GM21723 (cell line): ENCODE results near the gene STPG1.
"Not testable (repeated sequence)": the region's sequence is repeated elsewhere in the genome, so short reads cannot be mapped to it uniquely, and the experiment has no call there.

ENCODE experiments used
- ATAC-seq: cut with Tn5 transposase; IDR thresholded peaks from one replicate; pipeline ENCODE4 v1.9.1; 2021; ENCODE audit warnings: mild to moderate bottlenecking, moderate library complexity; ENCODE audit not compliant: unreplicated experiment

Gene STPG1, protein sequence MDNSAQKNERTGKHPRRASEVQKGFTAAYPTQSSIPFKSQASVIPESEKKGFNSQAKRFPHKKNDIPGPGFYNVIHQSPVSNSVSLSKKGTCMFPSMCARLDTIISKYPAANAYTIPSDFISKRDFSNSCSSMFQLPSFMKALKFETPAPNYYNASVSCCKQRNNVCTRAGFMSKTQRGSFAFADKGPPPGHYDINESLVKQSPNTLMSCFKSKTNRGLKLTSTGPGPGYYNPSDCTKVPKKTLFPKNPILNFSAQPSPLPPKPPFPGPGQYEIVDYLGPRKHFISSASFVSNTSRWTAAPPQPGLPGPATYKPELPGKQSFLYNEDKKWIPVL

DNA sequence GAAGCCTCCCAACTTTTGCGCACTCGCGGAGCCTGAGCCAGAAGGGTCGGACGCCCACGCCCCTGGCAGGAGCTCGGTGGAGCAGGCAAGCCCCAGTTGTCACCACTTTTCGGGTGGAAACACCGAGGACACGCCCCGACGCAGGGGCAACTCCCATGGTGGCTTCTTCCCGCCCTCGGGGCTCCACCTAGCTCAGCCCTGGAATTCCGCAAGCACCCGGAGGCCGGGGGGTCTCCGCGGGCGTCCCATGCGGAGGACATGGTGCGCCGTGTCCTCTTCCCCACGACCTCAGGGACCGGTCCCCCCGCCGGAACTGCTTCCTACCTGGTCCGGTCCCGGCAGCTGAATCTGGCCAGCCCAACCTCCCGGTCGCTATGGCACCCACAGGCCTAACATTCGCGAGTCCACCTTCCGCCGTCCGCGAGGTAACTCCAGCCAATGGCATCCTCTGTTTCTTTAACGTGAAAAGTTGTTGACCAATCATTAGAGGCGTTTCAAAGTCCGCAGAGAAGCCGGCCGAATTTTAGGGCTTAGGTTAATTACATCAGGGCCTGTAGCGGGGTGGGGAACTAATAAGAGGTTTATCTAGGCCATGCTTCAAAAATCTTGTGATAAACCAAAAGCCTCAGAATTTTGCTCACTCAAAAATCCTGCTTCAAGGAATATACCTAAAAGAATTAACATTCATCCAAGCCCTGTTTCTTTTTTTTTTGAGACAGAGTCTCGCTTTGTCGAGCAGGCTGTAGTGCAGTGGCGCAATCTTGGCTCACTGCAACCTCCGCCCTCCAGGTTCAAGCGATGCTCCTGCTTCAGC is at the start of gene STPG1:
Gene STPG1 (minus strand): TSS at position 433 of the 814 bp plus-strand sequence. CDS start 12,394 bp downstream, outside the sequence.
- no peak for ATAC-seq

DNA sequence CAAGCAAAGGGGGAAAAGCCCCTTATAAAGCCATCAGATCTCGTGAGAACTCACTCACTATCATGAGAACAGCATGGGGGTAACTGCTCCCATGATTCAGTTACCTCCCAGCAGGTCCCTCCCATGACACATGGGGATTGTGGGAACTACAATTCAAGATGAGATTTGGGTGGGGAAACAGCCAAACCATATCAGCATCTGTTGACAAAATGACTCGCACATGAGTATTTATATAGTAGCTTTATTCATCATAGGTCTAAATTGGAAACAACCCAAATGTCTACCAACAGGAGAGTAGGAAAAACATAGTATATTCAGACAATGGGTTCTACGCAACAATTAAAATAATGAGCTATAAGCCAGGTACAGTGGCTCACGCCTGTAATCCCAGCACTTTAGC is 48.5 kb upstream of the STPG1 start:
- ATAC-seq, result not testable (repeated sequence)

DNA sequence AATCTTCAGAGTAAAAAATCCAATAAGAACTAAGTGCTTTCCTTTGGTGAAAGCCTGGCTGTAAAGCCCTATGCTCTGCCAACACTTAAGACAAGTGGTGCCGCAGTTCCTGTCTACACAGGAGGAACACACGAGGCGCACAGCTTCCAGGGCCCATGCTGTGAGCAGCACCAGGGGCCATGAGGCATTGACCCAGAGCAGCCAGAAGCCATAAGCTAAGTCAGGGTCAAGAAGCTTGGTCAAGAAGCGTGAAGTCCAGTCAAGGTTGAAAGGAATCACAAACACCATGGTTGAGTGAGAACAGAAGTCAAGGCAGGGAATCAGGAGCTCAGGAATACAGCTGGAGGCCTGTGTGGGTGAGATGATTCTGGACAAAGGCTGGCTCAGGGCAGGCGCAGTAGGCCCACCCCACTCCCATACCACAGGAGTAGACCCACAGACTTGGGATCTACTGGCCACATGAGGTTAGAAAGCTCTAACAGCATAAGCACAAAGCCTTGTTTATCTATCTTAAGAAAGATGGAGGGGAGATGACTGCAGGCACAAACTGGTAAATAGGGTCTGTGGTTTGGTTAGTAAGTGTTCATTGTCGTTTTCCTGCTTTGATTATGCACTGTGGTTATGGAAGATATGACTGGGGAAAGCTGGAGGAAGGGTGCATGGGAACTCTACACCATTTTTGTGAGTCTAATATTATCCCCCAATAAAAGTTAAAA is 46.1 kb upstream of the STPG1 start:
- no peak for ATAC-seq

DNA sequence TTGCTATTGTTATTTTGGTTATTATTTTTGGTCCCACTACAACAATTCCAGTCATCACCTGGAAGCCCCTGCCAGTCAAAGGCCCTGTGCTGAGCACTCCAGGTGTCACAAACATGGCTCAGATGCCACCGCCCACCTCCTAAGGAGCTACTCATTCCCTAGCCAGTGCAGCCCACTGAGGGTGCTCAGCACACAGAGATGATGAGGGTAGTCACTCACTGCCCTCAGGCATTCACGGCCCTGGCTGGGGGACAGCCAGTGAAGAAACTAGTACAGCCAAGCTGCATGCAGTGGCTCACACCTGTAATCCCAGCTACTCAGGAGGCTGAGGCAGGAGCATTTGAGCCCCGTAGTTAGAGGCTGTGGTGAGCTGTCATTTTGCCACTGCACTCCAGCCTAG is 44.3 kb upstream of the STPG1 start:
- no peak for ATAC-seq

DNA sequence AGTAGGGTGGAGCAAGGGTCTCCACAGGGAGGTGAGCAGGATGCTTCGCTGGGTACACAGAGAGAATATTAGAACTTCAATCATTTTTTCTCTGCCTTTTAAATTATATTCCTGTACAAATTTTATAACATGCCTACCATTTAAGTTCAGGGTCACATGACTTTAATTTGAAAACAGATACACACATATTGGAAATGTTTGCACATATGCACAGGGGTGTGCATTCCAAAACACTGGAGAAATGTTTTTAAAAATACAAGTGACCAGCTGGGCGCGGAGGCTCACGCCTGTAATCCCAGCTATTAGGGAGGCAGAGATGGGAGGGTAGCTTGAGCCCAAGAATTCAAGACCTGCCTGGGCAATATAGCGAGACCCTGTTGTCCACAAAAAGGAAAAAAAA is 41.7 kb upstream of the STPG1 start:
- ATAC-seq, result no peak

DNA sequence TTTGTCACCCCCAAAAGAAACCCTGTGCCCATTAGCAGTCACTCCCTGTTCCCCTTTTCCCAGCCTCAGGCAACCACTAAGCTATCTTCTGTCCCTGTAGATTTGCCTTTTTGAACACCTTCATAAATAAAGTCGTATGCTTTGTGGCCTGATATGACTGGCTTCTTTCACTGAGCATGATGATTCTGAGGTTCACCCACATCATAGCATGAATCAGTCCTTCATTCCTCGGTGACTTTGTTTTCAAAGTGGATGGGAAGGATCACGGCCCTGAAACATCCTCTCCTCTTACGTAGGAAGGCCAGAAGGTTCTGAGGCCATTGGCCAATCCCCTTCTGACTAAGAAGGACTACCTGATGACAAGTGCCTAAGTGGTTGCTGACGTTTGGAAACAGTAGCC is 41.1 kb upstream of the STPG1 start:
- ATAC-seq, result no peak

DNA sequence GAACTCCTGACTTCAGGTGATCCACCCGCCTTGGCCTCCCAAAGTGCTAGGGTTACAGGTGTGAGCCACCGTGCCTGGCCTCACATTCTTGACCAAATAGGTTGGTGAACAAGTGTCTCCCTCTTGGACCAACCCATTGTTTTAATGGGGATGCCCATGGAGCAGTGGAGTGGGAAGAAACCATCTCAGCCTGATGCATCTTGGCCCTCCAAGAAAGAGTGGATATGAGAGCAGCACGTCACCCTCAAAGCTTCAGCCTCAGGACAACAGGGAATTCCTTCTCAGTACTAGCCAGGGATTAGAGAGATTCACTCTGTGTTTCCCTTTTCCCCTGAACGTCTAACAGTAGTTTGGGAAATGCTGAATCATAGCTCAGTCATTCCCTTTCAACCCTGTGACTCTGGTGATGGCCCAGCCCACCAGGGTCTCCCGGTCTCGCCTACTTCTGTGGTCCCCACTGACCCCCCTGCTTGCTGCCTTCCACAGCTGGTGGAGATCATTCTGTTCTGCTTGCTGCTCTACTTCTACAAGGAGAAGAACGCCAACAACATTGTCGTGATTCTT is 39.4 kb upstream of the STPG1 start:
- ATAC-seq, result no peak

DNA sequence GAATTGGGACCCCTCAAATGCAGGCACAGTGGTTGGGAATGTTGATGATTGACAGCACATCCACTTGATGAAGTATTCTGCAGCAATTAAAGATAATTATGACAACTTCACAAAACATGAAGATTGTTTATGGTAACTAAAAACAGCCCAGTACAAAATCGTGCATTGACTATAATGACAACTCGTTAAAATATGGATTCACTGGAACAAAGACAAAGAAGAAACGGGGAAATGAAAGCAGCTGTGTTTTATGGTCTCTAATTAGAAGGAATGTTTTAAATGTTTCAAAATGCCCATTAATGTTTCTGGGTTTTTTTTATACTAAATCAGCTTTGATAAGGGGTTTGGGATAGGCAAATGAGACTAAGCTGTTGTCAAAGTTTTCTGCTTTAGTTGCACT is 38.2 kb upstream of the STPG1 start:
- ATAC-seq, result no peak

DNA sequence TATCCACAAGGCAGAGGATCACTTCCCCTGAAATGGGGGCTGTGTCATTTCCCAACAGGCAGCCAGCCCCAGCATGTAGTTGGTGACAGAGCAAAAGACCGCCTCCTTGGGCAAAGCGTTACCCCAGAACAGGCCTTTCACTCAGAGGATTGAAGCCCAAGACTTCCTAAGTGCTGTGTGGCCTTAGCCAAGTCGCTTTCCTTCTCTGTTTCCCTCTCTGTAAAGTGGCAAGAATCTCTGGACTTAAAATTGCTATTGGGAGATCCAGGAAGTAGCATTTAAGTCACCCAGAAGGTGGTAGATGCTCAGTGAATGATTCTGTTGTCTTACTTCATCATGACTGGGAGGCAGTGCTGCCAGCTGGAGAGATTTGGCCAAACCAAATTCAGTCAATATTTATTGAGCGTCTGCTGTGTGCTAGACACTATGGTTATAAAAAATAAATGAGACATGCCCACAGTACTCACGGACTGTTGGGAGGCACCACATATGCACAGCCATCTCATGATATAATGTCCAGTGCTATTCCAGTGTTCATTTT is 37.3 kb upstream of the STPG1 start:
- ATAC-seq, result no peak

DNA sequence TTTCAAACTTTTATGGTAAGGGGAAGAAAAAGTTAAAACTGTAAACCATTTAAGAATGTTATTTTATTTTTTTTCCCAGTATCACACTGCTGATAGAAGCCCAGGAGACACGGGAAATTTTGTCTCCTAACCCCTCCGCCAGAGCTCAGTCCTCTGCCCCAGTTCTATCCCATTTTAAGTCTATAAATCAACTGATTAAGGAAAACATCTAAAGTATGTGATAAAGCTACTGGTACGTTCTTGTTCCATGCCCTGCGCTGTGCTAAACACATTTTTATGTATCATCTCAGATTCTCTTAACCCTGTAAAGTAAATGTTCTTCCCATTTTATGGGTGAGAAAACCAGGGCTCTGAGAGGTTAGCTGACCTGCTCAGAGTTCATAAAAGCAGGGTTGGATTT is 36.7 kb upstream of the STPG1 start:
- no peak for ATAC-seq

DNA sequence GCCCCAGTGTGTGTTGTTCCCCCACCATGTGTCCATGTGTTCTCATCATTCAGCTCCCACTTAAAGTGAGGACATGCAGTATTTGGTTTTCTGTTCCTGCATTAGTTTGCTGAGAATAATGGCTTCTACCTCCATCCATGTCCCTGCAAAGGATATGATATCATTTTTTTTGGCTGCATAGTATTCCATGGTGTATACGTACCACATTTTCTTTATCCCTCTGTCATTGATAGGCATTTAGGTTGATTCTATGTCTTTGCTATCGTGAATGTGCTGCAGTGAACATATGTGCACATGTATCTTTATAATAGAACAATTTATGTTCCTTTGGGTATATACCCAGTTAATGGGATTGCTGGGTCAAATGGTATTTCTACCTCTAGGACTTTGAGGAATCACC is 32.9 kb upstream of the STPG1 start:
- not testable (repeated sequence) for ATAC-seq

DNA sequence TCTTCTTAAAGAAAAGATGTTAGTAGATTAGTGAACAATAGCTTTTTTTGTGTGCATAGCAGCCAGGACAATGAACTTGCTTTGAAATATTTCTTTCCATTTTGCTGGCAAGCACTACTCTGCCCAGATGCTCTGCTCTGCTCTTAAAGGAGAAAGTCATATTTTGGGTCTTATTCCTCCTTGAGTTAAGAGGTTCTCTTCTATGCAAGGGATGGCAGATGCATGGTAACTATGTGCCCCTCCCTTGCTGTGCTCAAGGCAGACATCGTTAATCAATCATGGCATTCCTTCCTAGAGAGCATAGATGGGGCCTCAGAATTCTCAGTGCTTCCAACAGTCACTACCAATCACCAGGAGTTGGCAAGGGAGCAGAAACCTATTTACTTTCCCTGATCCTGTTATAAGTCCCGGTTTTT is 29.7 kb upstream of the STPG1 start:
- ATAC-seq, result no peak

DNA sequence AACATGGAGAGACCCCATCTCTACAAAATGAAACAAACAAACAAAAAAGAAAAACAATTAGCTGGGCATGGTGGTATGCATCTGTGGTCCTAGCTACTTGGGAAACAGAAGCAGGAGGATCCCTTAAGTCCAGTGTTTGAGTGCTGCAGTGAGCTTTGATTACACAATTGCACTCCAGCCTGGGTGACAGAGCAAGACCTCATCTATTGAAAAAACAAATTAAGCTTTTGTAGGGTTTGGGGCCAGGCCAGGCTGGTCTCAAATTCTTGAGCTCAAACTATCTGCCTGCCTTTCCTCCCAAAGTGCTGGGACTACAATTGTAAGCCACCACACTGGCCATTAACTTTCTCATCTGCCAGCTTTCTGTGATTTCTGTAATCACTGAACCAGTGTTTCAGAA is 29.2 kb upstream of the STPG1 start:
- no peak for ATAC-seq

DNA sequence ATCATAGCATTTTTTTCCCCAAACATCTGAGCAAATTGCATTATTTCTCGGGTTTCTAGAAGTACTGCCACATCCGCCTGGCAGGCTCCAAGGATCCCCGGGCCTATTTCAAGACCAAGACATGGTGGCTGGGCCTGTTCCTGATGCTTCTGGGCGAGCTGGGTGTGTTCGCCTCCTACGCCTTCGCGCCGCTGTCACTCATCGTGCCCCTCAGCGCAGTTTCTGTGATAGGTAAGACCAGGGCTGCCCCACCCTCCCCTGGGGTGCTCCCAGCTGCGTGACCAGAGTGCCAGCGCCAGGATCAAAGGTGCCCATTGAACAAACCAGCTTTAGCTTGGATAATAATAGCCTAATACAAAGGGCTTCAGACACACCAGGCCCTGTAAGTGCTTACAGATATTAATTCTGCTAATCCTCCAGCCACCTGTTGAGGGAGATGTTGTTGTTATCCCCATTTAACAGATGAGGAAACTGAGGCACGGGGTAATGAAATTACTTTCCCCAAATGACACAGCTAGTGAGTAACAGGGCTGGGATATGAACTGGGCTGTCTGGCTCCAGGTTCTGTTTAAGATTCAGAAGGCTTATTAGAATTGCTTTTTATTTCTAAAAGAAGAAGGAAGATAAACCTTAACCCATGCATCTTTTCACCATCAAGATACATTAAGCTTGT is 28.6 kb upstream of the STPG1 start:
- no peak for ATAC-seq

DNA sequence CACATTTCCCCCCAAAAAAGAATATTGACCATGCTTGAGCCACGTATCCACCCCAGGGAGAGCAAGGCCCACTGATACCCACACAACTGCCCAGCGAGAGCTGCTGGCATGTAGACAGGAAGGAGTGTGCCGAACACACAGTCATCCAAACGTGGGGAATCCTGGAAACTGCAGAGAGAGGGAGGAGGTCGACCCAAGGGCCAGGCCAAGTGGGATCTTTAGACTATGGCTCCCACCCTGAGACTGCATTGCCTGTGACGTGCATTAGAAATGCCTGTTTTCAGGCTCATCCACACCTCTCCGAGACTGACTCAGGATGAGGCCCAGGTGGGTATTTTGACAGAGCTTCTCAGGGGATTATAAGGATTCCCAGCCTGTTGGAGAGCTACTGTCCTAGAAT is 27.9 kb upstream of the STPG1 start:
- no peak for ATAC-seq

DNA sequence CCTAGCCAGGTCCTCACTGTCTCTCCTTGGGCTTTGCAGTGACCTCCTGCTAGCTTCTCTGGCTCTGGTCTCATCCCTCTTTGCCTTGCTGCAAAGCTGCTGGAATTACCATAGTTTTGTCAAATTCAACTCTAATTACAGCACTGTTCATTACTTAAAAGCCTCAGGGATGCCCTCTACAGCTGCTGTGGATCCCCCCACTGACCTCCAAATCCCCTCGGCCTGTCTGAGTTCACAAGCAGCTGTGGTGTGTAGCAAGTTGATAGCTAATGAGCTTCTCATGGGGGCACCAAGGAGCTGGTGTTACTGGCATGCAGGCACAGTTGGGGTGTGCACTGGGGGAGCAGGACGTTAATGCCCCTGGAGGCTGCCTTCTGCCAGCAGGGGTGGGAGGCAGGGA is 26.9 kb upstream of the STPG1 start:
- no peak for ATAC-seq

DNA sequence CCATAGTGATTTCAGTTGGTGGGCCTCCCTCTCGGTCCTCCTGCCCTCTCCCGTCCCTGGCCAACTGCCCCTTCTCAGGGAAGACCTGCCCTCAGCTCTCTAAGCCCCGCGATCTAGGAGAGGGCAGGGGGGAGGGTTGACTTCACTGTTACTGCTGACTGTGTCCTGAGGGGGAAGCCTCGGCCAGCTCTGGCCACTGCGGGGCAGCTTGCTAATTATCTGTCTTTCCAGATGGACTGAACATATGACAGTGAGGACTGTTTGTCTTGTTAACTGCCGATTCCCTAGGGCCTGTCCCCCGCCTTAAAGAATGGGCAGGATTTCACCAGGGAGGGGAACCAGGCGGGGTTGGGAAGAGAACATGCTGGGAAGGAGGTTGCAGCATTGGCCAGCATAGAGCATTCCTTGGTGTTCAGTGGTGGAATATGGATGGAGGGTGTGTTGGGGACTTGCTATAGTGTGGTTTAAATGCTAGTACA is 24.9 kb upstream of the STPG1 start:
- no peak for ATAC-seq

DNA sequence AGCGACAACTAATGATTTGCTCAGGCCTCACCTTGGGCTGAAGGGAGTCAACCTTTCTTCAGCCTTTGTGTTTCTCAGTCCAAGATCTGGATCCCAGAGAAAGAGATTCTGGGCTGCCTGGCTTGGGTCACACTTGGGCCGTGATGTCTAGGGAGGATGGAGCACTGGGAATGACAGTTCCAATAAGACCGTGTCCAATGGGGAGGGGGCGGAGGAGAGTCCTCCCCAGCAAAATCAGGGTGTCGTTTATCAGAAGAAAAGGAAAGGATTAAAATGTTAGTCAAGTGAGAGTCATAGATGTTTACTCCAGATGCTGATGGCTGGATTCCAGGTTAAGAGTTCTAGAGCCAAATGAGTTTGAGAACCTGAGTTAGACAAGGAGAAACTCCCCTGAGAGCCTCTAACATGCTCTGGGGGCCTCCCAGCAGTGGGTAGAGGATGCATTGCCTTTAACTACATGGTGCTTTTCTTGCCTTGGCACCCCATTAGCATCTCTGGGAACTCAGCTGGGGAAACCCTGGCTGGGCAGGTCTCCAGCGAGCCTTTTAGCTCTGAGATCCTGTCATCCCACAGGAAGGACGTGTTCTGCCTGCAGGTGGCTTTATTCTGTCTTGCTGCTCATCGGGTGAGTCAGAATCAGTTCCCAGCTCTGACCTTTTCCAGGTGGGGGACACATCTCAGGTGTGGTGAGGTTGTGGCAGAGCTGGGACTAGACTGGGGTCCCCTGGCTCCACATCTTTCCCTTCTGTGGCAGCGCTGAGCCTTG is 24.2 kb upstream of the STPG1 start:
- no peak for ATAC-seq

DNA sequence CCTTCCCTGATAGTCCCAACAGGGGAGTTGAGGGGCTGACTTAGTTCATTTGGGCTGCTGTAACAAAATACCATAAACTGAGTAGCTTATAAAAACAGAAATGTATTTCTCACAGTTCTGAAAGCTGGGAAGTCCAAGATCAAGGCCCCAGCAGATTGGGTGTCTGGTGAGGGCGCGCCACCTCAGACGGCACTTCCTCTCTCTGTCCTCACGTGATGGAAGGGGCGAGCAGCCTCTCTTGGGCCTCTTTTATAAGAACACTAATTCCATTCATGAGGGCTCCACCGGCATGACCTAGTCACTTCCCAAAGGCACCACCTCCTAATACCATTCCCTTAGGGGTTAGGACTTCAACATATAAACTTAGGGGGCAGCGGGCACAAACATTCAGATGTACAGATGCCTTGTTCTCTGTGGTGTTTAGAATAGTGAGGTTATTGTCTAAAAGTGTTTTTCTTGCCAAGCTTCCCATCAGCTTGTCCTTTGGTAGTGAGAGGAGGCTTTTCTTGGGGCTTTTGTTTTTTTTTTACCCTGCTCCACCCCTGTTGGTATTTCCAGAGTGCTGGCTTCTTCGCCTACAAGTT is 22.3 kb upstream of the STPG1 start:
- no peak for ATAC-seq
